NCI-H1105 treated with DMSO at 0.1 percent for 48 hours (cell line): ENCODE data around the gene SRRM1.
"Not testable (repeated sequence)": the region's sequence is repeated elsewhere in the genome, so short reads cannot be mapped to it uniquely, and the experiment has no call there.

ENCODE experiments used
- DNase-seq: peaks from one replicate; lab custom pipeline; 2025; lab: John Stamatoyannopoulos, UW

The SRRM1 gene

DNA sequence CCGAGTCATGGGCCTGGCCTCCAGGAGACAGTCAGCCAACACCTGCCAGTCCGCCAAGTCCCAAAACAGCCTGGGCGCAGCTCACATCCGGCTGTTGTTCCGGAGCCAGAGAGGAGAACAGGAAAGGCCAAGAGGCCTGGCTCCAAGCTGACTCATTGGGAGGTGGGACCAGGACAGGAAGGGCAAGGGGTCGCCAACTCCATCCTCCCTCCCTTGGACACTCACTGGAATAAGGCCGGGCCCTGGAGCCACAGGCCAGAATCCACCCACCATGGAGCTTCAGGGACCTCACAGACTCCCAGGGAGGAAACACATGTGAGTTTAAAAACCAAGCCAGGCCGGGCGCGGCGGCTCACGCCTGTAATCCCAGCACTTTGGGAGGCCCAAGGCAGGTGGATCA lies 77.0 kb downstream of the SRRM1 start:
- DNase-seq: no peak

DNA sequence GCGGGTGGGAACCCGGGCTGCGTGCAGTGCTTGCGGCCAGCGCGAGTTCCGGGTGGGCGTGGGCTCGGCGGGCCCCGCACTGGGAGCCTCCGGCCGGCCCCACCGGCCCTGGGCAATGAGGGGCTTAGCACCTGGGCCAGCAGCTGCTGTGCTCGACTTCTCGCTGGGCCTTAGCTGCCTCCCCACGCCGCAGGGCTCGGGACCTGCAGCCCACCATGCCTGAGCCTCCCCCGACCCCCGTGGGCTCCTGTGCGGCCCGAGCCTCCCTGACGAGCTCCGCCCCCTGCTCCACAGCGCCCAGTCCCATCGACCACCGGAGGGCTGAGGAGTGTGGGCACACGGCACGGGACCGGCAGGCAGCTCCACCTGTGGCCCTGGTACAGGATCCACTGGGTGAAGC lies 78.4 kb downstream of the SRRM1 start:
- DNase-seq: no peak

DNA sequence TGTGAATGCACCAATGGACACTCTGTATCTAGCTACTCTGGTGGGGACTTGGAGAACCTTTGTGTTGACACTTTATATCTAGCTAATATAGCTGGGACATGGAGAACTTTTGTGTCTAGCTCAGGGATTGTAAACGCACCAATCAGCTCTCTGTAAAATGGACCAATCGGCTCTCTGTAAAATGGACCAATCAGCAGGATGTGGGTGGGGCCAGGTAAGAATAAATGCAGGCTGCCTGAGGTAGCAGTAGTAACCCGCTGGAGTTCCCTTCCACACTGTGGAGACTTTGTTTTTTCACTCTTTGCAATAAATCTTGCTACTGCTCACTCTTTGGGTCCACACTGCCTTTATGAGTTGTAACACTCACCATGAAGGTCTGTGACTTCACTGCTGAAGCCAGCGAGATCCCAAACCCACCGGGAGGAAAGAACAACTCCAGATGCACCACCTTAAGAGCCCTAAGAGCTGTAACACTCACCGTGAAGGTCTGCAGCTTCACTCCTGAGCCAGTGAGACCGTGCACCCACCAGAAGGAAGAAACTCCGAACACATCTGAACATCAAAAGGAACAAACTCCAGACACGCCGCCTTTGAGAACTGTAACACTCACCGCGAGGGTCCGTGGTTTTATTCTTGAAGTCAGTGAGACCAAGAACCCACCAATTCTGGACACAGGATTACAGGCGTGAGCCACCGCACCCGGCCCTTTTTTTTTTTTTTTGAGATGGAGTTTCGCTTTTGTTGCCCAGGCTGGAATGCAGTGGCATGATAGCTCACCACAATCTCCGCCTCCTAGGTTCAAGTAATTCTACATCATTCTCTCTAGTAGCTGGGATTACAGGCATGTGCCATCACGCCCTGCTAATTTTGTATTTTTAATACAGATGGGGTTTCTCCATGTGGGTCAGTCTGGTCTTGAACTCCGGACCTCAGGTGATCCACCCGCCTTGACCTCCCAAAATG lies 79.3 kb downstream of the SRRM1 start:
- DNase-seq: not testable (repeated sequence)
